ENCODE data around the gene TAF7.
A peak's percentile ranks its signal among the peaks of the same experiment; 100 is the strongest.

TAF7 gene, protein sequence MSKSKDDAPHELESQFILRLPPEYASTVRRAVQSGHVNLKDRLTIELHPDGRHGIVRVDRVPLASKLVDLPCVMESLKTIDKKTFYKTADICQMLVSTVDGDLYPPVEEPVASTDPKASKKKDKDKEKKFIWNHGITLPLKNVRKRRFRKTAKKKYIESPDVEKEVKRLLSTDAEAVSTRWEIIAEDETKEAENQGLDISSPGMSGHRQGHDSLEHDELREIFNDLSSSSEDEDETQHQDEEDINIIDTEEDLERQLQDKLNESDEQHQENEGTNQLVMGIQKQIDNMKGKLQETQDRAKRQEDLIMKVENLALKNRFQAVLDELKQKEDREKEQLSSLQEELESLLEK

GRCh38 chr5:141320225-141321169, at the start of gene TAF7:
TSS of gene TAF7 (minus strand) at chr5:141320784. CDS start at chr5:141320044, 740 bp downstream.
- peak within 1 kb of the TSS; percentile 78 for H3K4me3 ChIP-seq (ENCODE audit: control insufficient read depth, low read depth, low read length)
- TF ChIP-seq, protein P1, sequence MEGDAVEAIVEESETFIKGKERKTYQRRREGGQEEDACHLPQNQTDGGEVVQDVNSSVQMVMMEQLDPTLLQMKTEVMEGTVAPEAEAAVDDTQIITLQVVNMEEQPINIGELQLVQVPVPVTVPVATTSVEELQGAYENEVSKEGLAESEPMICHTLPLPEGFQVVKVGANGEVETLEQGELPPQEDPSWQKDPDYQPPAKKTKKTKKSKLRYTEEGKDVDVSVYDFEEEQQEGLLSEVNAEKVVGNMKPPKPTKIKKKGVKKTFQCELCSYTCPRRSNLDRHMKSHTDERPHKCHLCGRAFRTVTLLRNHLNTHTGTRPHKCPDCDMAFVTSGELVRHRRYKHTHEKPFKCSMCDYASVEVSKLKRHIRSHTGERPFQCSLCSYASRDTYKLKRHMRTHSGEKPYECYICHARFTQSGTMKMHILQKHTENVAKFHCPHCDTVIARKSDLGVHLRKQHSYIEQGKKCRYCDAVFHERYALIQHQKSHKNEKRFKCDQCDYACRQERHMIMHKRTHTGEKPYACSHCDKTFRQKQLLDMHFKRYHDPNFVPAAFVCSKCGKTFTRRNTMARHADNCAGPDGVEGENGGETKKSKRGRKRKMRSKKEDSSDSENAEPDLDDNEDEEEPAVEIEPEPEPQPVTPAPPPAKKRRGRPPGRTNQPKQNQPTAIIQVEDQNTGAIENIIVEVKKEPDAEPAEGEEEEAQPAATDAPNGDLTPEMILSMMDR (IDR thresholded peaks at IDR 0.05; ENCODE audit: control insufficient read depth, insufficient read depth, low read depth, low read length, missing control alignments), result peak; percentile 82
- DNase-seq (ENCODE audit: low read depth), result peak; percentile 77

- TF ChIP-seq, protein P1 (IDR thresholded peaks at IDR 0.05; ENCODE audit: control insufficient read depth, insufficient read depth, low read depth, low read length, missing control alignments), result no peak
- DNase-seq (ENCODE audit: low read depth), result no peak
- no peak overlapping the region for H3K4me3 ChIP-seq (ENCODE audit: control insufficient read depth, low read depth, low read length)
Observed at GRCh38 chr5:141366016-141366896, 45.7 kb upstream of the TAF7 start.

DNA sequence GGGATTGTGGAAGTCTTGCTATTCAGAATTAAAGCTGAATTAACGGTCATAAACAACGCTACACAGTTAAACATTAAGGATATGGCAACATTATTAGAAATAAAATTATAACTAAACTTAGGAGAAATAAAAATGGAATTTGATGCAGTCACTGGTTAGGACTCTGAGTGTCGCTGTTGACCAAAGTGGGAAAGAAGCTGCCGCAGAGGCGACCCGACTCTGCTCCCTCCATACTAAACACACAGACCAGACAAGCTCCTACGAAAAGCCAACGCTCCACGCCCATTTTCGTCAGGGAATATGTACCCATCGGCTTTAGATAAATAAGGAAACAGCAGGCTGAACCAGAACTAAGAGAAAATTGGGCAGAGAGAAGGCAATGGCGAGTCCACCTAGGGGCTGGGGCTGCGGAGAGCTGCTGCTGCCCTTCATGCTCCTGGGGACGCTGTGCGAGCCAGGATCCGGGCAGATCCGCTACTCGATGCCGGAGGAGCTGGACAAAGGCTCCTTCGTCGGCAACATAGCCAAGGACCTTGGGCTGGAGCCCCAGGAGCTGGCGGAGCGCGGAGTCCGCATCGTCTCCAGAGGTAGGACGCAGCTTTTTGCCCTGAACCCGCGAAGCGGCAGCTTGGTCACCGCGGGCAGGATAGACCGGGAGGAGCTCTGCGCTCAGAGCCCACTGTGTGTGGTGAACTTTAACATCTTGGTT, 43.5 kb upstream of the TAF7 start, which contains the start of gene PCDHGA5:
Gene PCDHGA5 (plus strand): TSS at position 211 of the 709 bp plus-strand sequence. CDS start 169 bp downstream, at position 380.
- DNase-seq (ENCODE audit: low read depth), result no peak
- peak within 1 kb of the TSS; percentile 18 for H3K4me3 ChIP-seq (ENCODE audit: control insufficient read depth, low read depth, low read length)

DNA sequence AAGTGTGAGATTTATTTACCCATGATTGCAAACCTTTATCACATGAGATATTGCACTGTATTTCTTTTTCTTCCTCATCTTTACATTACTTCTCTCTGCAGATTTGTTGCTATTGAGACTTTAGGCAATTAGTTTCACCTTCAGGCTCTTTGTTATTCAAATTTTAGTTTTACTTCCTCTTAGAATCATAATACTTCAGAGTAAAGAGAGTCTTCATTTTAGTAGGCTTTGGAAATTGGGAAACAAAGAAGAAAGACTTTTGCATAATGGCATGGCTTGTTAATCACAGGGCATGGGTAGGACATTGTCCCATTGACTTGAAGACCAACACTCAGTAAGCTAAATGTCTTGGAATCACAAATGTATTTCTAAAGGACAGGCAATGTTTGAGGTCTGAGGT, 42.1 kb upstream of the TAF7 start:
- H3K4me3 ChIP-seq (ENCODE audit: control insufficient read depth, low read depth, low read length), result no peak overlapping the region
- TF ChIP-seq, protein P1 (IDR thresholded peaks at IDR 0.05; ENCODE audit: control insufficient read depth, insufficient read depth, low read depth, low read length, missing control alignments), result no peak
- no peak for DNase-seq (ENCODE audit: low read depth)

More for the DNA sequence above, 43.5 kb upstream of the TAF7 start, which contains the start of gene PCDHGA5:
- TF ChIP-seq, protein P1 (IDR thresholded peaks at IDR 0.05; ENCODE audit: control insufficient read depth, insufficient read depth, low read depth, low read length, missing control alignments), result peak; percentile 27

- DNase-seq (ENCODE audit: low read depth), result no peak
- TF ChIP-seq, protein P1 (IDR thresholded peaks at IDR 0.05; ENCODE audit: control insufficient read depth, insufficient read depth, low read depth, low read length, missing control alignments), result no peak
- peak overlapping the region; percentile 59; the same call in 1 of the 2 replicates for H3K4me3 ChIP-seq (ENCODE audit: control insufficient read depth, low read depth, low read length)
Observed at GRCh38 chr5:141360685-141361084, 40.1 kb upstream of the TAF7 start.
